CD4-positive, alpha-beta T cell treated with Interleukin-15 for 1 hour (primary cell): ENCODE measurements around the gene TFAP2A.

Source experiments
- DNase-seq: peaks from one replicate; pipeline ENCODE4 v3.0.0-alpha.2; 2020

Gene TFAP2A

GRCh38 chr6:10412461-10413261 is 2.2 kb downstream of the TFAP2A start:
- no peak for DNase-seq

- DNase-seq, result no peak
Measured at GRCh38 chr6:10411971-10412460, 2.9 kb downstream of the TFAP2A start.

GRCh38 chr6:10411131-10411970 is 3.5 kb downstream of the TFAP2A start:
- no peak for DNase-seq

- no peak for DNase-seq
Measured at GRCh38 chr6:10410207-10411050, 4.4 kb downstream of the TFAP2A start.

- no peak for DNase-seq
Measured at GRCh38 chr6:10409731-10410206, 5.1 kb downstream of the TFAP2A start.

- DNase-seq, result no peak
Measured at GRCh38 chr6:10409233-10409721, 5.6 kb downstream of the TFAP2A start.

- no peak for DNase-seq
Measured at GRCh38 chr6:10408457-10408856, 6.4 kb downstream of the TFAP2A start.

- DNase-seq, result no peak
Measured at GRCh38 chr6:10407674-10408054, 7.2 kb downstream of the TFAP2A start.

GRCh38 chr6:10407018-10407673 is 7.7 kb downstream of the TFAP2A start:
- DNase-seq, result no peak

GRCh38 chr6:10406556-10406955 is 8.3 kb downstream of the TFAP2A start:
- DNase-seq, result no peak

GRCh38 chr6:10405513-10405900 is 9.4 kb downstream of the TFAP2A start:
- DNase-seq, result no peak

GRCh38 chr6:10404799-10405512 is 9.9 kb downstream of the TFAP2A start:
- DNase-seq, result no peak

GRCh38 chr6:10404107-10404798 is 10.6 kb downstream of the TFAP2A start:
- peak; percentile 88 for DNase-seq

- no peak for DNase-seq
Measured at GRCh38 chr6:10403385-10404106, 11.3 kb downstream of the TFAP2A start.

- no peak for DNase-seq
Measured at GRCh38 chr6:10402648-10403311, 12.1 kb downstream of the TFAP2A start.

GRCh38 chr6:10401632-10402223 is 13.1 kb downstream of the TFAP2A start:
- DNase-seq, result no peak

GRCh38 chr6:10401004-10401536 is 13.8 kb downstream of the TFAP2A start:
- no peak for DNase-seq

GRCh38 chr6:10400330-10400729 is 14.5 kb downstream of the TFAP2A start:
- DNase-seq, result no peak

GRCh38 chr6:10399451-10399850 is 15.4 kb downstream of the TFAP2A start:
- no peak for DNase-seq
